Measurements from ENCODE around the gene UGT2B7. TPM values are rescaled to one million over a fixed set of nuclear protein-coding genes. Genes with fewer than 3 reads are reported as not detected.

The UGT2B7 gene
- total RNA-seq, 1 donor from 2014 or later, result 0.12 TPM

- no peak for TF ChIP-seq CTCF (conservative IDR thresholded peaks at IDR 0.05; ENCODE audit: low read depth, low read length)
- H3K4me3 ChIP-seq (ENCODE audit: low read depth, low read length), result no peak overlapping the region
- DNase-seq (ENCODE audit: low read depth), result no peak
Measured at GRCh38 chr4:69069085-69069484, 27.2 kb upstream of the UGT2B7 start.

DNA sequence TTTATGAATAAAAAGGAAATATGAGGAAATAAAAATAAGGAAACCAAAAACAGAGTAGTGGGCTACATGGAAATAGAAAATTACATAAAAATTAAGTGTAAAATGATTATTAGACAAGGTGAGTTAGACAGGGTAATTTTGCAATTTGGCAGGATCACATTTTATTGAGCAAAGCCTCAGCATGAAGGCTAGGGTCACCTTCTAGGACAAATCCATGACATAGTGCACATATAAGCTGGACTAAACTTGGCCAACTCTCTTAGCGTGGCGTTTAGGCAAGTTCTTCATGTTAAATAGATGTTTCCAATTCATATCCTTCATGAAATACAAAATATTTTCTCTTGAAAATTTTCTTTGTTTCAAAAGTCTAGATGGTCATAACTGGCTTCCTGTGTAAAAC lies 25.7 kb upstream of the UGT2B7 start:
- no peak for DNase-seq (ENCODE audit: low read depth)
- H3K4me3 ChIP-seq (ENCODE audit: low read depth, low read length), result no peak overlapping the region
- TF ChIP-seq CTCF (conservative IDR thresholded peaks at IDR 0.05; ENCODE audit: low read depth, low read length), result no peak

DNA sequence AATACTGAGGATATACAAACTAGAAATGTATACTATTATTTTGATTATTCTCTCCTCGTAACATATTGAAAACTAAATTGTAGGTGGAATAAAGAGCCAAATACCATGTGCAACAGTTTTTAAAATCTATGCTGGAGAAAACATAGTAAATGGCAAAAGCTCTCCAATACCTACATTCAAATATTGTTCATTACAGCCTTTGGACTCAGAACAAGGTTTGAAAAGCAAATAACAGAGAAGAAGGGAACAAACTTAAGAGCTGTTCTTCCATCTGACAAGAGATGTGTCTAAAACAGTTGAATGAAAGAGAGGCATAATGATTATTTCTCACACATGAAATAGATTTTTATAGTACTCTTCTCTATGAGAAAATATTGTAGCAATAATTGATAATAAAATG lies 25.0 kb upstream of the UGT2B7 start:
- DNase-seq (ENCODE audit: low read depth), result no peak
- no peak overlapping the region for H3K4me3 ChIP-seq (ENCODE audit: low read depth, low read length)
- TF ChIP-seq CTCF (conservative IDR thresholded peaks at IDR 0.05; ENCODE audit: low read depth, low read length), result no peak

GRCh38 chr4:69073375-69073774 lies 22.9 kb upstream of the UGT2B7 start:
- H3K4me3 ChIP-seq (ENCODE audit: low read depth, low read length), result no peak overlapping the region
- TF ChIP-seq CTCF (conservative IDR thresholded peaks at IDR 0.05; ENCODE audit: low read depth, low read length), result no peak
- no peak for DNase-seq (ENCODE audit: low read depth)

DNA sequence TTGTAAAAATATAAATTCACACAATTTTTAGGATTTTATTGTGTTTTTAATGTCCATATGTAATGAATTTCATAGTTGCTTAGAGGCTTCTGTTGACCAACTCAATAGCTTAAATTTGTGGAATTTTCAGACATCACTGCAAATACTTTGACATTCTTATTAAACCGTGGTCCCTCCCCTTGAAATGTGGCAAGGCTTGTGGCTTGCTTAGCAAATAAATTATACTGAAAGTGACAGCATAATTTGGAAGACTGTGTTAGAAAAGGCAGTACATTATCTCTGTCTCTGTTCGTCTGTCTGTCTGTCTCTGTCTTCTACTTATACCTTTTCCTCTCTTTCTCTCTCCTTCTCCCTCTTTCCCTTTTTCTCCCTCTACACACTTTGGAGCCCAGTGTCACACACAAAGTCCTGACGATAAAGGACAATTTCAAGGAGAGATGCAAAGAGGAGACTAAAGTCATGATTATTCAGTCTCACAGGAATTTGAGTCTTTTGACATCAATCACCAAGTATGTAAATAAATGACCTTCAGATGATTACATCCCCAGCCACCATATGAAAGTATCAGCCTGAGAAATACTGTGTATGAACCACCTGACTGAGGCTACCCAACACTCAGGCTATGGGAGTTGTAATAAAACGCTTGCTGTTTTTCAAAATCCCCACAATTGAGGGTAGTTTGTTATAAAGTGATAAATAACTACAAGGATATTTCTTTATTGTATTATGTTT lies 21.0 kb upstream of the UGT2B7 start:
- no peak for DNase-seq (ENCODE audit: low read depth)
- TF ChIP-seq CTCF (conservative IDR thresholded peaks at IDR 0.05; ENCODE audit: low read depth, low read length), result no peak

DNA sequence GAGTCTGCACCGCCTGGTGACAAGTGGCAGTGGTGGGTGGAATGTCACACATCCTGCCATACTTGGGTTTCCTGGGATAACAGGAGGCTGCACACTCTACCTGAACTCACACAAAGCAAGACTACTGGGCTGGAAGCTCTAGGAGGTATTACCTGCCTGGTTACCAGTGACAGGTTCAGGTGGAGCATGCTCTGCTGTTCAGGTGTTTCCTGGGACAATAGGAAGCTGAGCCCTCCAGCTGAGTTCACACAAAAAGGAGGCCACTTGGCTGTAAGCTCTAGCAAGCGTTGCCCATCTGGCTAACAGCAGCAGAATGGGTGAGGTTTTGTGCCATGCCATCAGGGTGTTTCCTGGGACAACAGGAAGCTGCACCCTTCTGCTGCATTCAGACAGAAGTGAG lies 17.4 kb upstream of the UGT2B7 start:
- no peak for DNase-seq (ENCODE audit: low read depth)
- H3K4me3 ChIP-seq (ENCODE audit: low read depth, low read length), result no peak overlapping the region
- no peak for TF ChIP-seq CTCF (conservative IDR thresholded peaks at IDR 0.05; ENCODE audit: low read depth, low read length)

More for the DNA sequence above, 21.0 kb upstream of the UGT2B7 start:
- no peak overlapping the region for H3K4me3 ChIP-seq (ENCODE audit: low read depth, low read length)

DNA sequence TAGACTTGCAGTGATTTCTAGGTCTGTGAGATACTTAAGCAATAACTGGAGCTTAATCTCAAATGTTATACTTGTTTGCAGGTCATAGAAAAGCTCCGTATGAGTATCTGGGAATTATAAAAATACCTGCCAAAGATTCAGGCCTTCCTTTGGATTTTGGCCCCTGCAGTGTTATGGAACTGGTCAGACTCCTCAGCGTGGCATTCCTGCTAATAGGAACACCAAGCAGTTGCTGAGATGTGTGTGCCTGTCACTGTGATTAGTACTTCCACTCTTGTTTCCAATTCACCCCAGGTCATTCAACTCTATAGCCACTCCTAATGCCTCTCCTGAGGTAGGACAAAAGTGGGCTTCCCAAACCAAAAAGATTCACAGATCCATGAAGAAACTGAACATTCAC lies 7.8 kb upstream of the UGT2B7 start:
- no peak overlapping the region for H3K4me3 ChIP-seq (ENCODE audit: low read depth, low read length)
- DNase-seq (ENCODE audit: low read depth), result no peak
- no peak for TF ChIP-seq CTCF (conservative IDR thresholded peaks at IDR 0.05; ENCODE audit: low read depth, low read length)

Data from epithelial cell of proximal tubule (primary cell).